Hepatocyte (in vitro differentiated cells): ENCODE data around the gene BMP7.

Experiments used
- CTCF ChIP-seq: fragments of 200-600 bp; sonication (generic); IDR thresholded peaks from 2 replicates; pipeline ENCODE4 v1.5.1; 2016; ENCODE audit warnings: antibody characterized with exemption, mild to moderate bottlenecking; ENCODE audit not compliant: poor library complexity
- EZH2 ChIP-seq: fragments of 200-600 bp; sonication (generic); IDR thresholded peaks from 2 replicates; pipeline ENCODE4 v1.6.1; 2016; ENCODE audit warnings: antibody characterized with exemption, mild to moderate bottlenecking, borderline replicate concordance

- no peak for TF ChIP-seq CTCF
- TF ChIP-seq EZH2: no peak
These were observed 15.1 kb downstream of the BMP7 start for GRCh38 chr20:57251344-57251743.
